NCI-H2227 treated with DMSO at 0.1 percent for 48 hours (cell line): ENCODE measurements around the gene FNBP1L.

Experiments
- DNase-seq: peaks from one replicate; lab custom pipeline; 2025; lab: John Stamatoyannopoulos, UW

The FNBP1L gene

DNA sequence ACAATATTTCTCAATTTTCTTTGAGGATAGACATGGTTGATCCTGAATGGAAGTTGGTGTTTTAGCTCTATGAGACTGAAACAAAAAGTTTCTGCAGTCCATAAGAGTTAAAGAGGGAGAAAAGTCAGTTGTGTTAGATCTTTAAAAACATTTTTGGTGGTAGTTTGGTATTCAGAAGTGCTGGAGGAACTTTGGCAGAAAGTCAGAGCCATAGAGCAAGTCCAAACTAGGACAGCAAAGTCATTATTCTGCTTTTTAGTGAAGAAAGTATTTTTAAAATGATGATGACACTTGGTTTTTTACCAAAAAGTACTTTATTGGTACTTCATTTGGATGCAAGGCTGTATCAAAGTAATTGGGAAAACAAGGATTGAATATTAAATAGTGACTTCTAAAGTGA lies 41.8 kb downstream of the FNBP1L start:
- DNase-seq, result no peak

DNA sequence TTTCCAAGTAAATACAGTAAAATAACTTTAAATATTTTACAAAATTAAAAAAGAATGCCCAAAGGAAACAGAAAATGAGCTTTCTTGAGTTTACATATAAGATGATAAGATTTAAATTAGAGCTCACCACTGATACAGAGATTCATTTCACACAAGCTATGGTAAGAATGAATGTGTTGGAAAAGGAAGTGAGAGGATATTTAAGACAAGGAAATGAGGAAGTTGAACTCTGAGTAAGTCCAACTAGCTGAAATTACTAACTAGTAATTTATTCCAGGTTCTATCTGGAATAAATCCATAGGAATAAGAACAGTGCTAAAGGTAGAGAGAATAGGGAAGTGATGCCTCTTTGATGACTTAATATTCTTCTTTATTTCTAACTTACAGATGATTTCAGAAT lies 42.4 kb downstream of the FNBP1L start:
- DNase-seq, result no peak

GRCh38 chr1:93495911-93496310 lies 48.0 kb downstream of the FNBP1L start:
- no peak for DNase-seq

- no peak for DNase-seq
Measured at GRCh38 chr1:93496520-93496919, 48.6 kb downstream of the FNBP1L start.

- DNase-seq, result no peak
Measured at GRCh38 chr1:93499075-93499474, 51.2 kb downstream of the FNBP1L start.

GRCh38 chr1:93499533-93499932 lies 51.6 kb downstream of the FNBP1L start:
- DNase-seq, result no peak

- no peak for DNase-seq
Measured at GRCh38 chr1:93500275-93500674, 52.4 kb downstream of the FNBP1L start.

- DNase-seq, result no peak
Measured at GRCh38 chr1:93501399-93501798, 53.5 kb downstream of the FNBP1L start.

GRCh38 chr1:93501829-93502369 lies 54.0 kb downstream of the FNBP1L start:
- no peak for DNase-seq

- DNase-seq, result no peak
Measured at GRCh38 chr1:93502571-93502970, 54.7 kb downstream of the FNBP1L start.

GRCh38 chr1:93503163-93503562 lies 55.2 kb downstream of the FNBP1L start:
- no peak for DNase-seq

GRCh38 chr1:93503816-93504215 lies 55.9 kb downstream of the FNBP1L start:
- no peak for DNase-seq

DNA sequence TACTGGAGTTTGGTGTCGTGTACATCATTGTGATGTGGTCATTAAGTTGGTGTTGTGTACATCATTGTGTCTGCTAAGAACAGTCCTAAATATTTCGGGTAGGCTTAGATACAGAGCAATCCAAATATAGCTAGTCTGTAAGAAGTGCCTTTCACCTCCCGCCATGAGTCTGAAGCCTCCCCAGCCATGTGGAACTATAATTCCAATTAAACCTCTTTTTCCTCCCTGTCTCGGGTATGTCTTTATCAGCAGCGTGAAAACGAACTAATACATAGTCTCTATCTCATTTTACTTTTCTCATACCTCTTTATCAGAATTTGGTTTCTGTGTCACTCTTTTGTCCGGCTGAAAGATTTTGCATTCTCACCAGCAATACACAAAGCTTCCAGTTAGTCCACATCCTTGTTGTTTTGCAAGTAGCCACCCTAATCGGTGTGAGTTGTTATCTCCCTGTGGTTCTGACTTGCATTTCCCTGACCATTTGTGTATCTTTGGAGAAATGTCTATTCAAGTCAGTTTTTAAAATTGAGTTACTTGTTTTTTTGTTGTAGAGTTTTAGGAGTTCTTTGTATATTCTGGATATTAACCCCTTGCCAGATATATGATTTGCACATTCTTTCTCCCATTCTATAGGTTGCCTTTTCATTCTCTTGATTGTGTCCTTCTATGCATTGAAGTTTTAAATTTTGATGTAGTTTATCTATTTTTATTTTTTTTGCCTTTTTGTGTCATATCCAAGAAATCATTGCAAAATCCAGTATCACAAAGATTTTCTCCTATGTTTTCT lies 56.5 kb downstream of the FNBP1L start:
- no peak for DNase-seq

GRCh38 chr1:93506126-93506525 lies 58.2 kb downstream of the FNBP1L start:
- no peak for DNase-seq

DNA sequence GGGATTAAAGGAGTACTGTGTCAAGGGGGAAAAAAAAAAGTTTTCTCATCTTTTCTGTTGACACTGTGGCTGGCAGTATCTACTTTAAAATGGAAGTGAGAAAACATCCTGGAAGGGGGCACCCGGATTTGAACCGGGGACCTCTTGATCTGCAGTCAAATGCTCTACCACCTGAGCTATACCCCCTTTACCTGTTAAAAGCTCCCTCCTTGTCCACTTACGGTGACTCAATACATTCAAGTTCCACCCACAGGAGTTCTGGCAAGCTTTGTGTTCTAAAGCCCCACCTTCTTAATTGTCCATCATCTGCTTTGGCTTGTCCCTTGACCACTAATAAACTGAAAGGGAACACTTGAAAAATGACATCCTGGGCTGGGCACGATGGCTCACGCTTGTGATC lies 68.2 kb downstream of the FNBP1L start:
- DNase-seq, result no peak

GRCh38 chr1:93518516-93518915 lies 70.6 kb downstream of the FNBP1L start:
- DNase-seq, result no peak

DNA sequence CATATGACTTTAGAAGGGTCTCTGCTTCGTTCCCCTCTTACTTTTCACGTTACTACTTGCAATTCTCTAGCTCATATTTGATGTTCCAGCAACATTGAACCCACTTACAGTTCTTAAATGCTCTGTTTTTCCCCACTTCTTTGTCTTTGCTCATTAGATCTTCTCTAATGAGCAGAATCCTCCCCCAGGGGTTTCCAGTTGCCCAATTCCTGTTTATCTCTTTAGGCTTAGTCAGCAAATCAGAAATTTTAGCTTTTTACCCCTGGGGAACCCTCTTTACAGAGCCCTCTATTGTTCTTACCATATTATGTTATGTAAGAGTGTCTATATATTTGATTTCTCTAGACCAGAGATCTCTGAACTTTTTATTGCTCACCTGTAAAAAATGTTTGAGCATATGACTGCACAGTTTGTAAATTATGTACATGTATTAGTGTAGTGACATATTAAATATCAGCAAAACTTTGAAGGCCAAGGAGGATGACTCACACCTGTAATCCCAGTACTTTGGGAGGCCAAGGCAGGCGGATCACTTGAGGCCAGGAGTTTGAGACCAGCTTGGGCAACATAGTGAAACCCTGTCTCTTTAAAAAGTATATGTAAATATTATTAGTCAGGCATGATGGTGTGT lies 71.4 kb downstream of the FNBP1L start:
- DNase-seq, result no peak

DNA sequence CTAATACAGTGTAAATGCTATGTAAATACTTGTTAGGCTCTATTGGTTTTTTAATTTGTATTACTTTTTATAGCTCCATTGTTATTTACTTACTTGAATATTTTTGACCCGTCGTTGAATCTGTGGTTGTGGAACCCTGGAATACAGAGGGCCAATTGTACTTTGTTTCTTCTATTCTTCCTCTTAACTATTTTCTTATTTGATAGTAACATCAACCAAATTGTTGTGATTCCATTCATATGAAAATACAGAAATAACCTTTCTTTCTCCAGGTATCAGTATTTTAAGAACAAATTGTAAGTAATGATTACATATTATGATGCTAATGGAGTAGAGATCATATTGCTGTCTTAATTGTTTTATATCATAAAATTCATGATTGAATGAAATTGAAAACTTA lies 73.7 kb downstream of the FNBP1L start:
- no peak for DNase-seq

DNA sequence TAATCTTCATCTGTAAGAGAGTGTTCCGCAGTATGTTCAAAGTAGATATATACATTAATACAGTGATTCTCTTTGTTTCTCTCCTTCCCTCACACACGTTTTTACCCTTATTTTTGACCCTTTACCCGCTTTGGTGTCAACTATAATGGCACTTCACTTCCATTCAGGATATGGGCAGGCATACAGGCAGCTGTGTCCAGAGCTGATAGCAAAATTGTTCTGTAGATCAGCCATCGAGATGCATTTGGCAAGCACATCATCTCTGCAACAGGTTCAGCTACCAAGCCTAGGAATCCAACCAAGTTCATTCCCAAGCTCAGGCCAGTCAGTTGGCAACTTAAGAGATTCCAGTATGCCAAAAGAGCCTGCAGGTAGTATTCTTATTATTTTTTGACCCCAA lies 74.8 kb downstream of the FNBP1L start:
- DNase-seq, result peak; percentile 6

DNA sequence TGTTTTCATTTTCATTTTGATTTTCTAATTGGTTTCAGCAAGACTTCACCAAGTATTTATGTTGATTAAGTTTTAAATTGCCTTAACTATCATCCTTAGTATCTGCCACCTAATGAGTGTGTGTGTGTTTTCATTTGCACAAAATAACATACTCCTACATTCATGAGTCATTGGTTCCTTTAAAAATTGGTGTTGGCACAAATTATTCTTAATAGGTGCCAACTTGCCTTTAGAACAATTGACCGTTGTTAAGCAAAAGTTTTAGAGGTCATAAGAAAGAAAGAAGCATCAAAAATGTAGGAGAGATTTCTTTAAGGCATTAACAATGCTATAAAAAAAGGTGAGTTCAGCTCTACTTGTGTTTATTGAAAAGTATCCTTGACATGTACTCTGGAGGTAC lies 77.5 kb downstream of the FNBP1L start:
- DNase-seq, result no peak

DNA sequence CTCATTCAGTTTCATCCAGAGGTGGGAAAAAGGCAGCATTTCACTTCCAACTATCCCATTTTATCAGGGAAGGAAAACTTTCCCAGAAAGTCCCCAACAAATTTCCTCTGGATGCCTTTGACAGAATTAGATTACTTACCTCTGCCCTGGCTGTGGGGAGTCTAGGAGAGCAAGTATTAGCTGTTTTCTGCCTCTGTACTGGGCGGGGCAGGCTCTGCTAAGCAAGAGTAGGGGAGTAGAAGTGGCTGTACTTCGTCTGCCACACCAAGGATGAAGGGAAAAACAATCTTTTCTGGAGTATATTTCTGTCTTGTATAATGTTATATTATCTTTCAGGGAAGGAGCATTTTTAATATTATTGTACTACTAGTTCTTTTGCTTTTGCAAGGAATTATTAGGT lies 78.5 kb downstream of the FNBP1L start:
- no peak for DNase-seq

- no peak for DNase-seq
Measured at GRCh38 chr1:93528412-93528811, 80.5 kb downstream of the FNBP1L start.

DNA sequence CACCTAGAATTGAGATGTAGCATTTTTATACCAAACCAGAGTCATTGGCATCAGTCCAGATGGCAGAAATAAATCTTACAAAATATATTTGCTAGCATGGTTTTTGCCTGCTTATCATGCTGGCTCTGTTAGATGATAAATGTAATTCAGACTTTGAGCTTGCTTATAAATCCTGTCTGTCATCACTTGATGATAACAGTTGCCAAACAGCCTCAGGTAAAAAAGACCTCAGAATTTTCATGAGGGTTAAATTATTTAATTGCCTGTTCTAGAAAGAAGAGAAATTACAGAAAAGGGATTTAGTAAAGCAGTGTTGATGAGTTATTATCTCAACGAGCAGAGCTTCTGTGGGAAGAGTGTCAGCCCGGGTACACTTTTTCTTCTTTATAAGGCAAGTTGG lies 83.3 kb downstream of the FNBP1L start:
- no peak for DNase-seq
